ENCODE results near the gene CPVL. TPM values are rescaled to one million over a fixed set of nuclear protein-coding genes. Genes with fewer than 3 reads are reported as not detected.

Gene CPVL
- total and polyA plus RNA-seq, 2 experiments from 2014 or later: 30.6 to 95.2 TPM

- Histone ChIP-seq H3K36me3 (no peaks in the 10 kb centered on the region), H3K27me3 (no peaks in the 10 kb centered on the region), H3K27ac (no peak overlapping the region), H3K9me3 (ENCODE audit: low read depth) (no peaks in the 10 kb centered on the region), H3K4me3 (no peak overlapping the region), H3K4me1 (ENCODE audit: low read depth) (no peaks in the 10 kb centered on the region)
- no peak for TF ChIP-seq CTCF (IDR thresholded peaks at IDR 0.05; ENCODE audit: low read depth, low read length)
- DNase-seq (ENCODE audit: low read depth in 1 of 2, low spot score in 1 of 2): no peak
Measured at GRCh38 chr7:29013931-29014330, 132.4 kb downstream of the CPVL start.

- H3K27me3 ChIP-seq: no peaks in the 10 kb centered on the region
- no peaks in the 10 kb centered on the region for H3K4me1 ChIP-seq (ENCODE audit: low read depth)
- DNase-seq (ENCODE audit: low read depth in 1 of 2, low spot score in 1 of 2): no peak
- no peaks in the 10 kb centered on the region for H3K9me3 ChIP-seq (ENCODE audit: low read depth)
- no peak for TF ChIP-seq CTCF (IDR thresholded peaks at IDR 0.05; ENCODE audit: low read depth, low read length)
- no peak overlapping the region for H3K4me3 ChIP-seq
- H3K27ac ChIP-seq: no peak overlapping the region
- no peaks in the 10 kb centered on the region for H3K36me3 ChIP-seq
Measured at GRCh38 chr7:29013082-29013695, 133.1 kb downstream of the CPVL start.

- TF ChIP-seq CTCF (IDR thresholded peaks at IDR 0.05; ENCODE audit: low read depth, low read length): no peak
Measured at GRCh38 chr7:29009947-29010346, 136.4 kb downstream of the CPVL start.

GRCh38 chr7:29008590-29008989, 137.7 kb downstream of the CPVL start:
- no peak overlapping the region for H3K4me3 ChIP-seq
- DNase-seq (ENCODE audit: low read depth in 1 of 2, low spot score in 1 of 2): no peak
- no peak overlapping the region for H3K27ac ChIP-seq

More at GRCh38 chr7:29009947-29010346, 136.4 kb downstream of the CPVL start:
- H3K4me3 ChIP-seq: no peak overlapping the region
- no peak for DNase-seq (ENCODE audit: low read depth in 1 of 2, low spot score in 1 of 2)
- no peaks in the 10 kb centered on the region for H3K4me1 ChIP-seq (ENCODE audit: low read depth)
- no peaks in the 10 kb centered on the region for H3K9me3 ChIP-seq (ENCODE audit: low read depth)
- no peak overlapping the region for H3K27ac ChIP-seq
- H3K27me3 ChIP-seq: no peaks in the 10 kb centered on the region
- no peaks in the 10 kb centered on the region for H3K36me3 ChIP-seq

GRCh38 chr7:29007127-29007526, 139.2 kb downstream of the CPVL start:
- no peak overlapping the region for H3K4me3 ChIP-seq
- no peaks in the 10 kb centered on the region for H3K27me3 ChIP-seq
- no peak for DNase-seq (ENCODE audit: low read depth in 1 of 2, low spot score in 1 of 2)
- no peaks in the 10 kb centered on the region for H3K36me3 ChIP-seq
- H3K9me3 ChIP-seq (ENCODE audit: low read depth): no peaks in the 10 kb centered on the region
- H3K27ac ChIP-seq: no peak overlapping the region
- no peaks in the 10 kb centered on the region for H3K4me1 ChIP-seq (ENCODE audit: low read depth)
- TF ChIP-seq CTCF (IDR thresholded peaks at IDR 0.05; ENCODE audit: low read depth, low read length): no peak

More at GRCh38 chr7:29008590-29008989, 137.7 kb downstream of the CPVL start:
- Histone ChIP-seq H3K27me3 (no peaks in the 10 kb centered on the region), H3K4me1 (ENCODE audit: low read depth) (no peaks in the 10 kb centered on the region), H3K9me3 (ENCODE audit: low read depth) (no peaks in the 10 kb centered on the region), H3K36me3 (no peaks in the 10 kb centered on the region)
- no peak for TF ChIP-seq CTCF (IDR thresholded peaks at IDR 0.05; ENCODE audit: low read depth, low read length)

All from cardiac muscle cell (in vitro differentiated cells and primary cell).